Measurements from ENCODE around the gene SUCLG2.

SUCLG2 gene

DNA sequence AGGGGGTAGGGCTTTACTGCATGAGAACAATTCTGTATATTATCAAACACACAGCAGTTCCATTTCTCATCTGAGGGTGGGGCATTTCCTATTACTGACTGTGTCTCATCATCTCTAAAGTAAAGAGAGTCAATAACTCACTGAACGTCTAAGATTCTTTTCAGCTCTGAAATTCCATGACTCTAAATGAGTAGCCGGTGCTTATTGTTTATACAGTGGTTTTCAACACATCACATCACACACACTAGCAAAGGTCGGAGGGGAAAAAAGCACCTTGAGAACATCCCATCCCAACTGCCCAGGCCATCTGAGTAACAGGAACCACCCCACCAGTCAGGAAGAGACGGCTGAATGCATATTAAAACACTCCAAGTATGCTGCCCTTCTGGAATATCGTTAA is 196.0 kb downstream of the SUCLG2 start:
- Histone ChIP-seq H3K27ac (ENCODE audit: low read length) (no peak overlapping the region), H3K9me3 (ENCODE audit: control insufficient read depth in 1 of 2, low read length in 2 of 2) (no peaks in the 10 kb centered on the region), H3K4me1 (ENCODE audit: control insufficient read depth in 1 of 2, insufficient read depth in 2 of 2, low read length in 2 of 2) (peaks cover 0 to 4% of the 10 kb centered on the region in 2 donors), H3K27me3 (ENCODE audit: low read depth, low read length) (no peaks in the 10 kb centered on the region), H3K36me3 (ENCODE audit: control insufficient read depth in 1 of 2, insufficient read depth in 2 of 2, low read length in 2 of 2) (no peaks in the 10 kb centered on the region), H3K4me3 (ENCODE audit: low read depth in 1 of 2, low read length in 2 of 2) (no peak overlapping the region)

GRCh38 chr3:67453628-67454027 is 200.8 kb downstream of the SUCLG2 start:
- Histone ChIP-seq H3K27me3 (ENCODE audit: low read depth, low read length) (no peaks in the 10 kb centered on the region), H3K4me1 (ENCODE audit: control insufficient read depth in 1 of 2, insufficient read depth in 2 of 2, low read length in 2 of 2) (no peaks in the 10 kb centered on the region), H3K27ac (ENCODE audit: low read length) (no peak overlapping the region), H3K36me3 (ENCODE audit: control insufficient read depth in 1 of 2, insufficient read depth in 2 of 2, low read length in 2 of 2) (no peaks in the 10 kb centered on the region), H3K4me3 (ENCODE audit: low read depth in 1 of 2, low read length in 2 of 2) (no peak overlapping the region), H3K9me3 (ENCODE audit: control insufficient read depth in 1 of 2, low read length in 2 of 2) (no peaks in the 10 kb centered on the region)

DNA sequence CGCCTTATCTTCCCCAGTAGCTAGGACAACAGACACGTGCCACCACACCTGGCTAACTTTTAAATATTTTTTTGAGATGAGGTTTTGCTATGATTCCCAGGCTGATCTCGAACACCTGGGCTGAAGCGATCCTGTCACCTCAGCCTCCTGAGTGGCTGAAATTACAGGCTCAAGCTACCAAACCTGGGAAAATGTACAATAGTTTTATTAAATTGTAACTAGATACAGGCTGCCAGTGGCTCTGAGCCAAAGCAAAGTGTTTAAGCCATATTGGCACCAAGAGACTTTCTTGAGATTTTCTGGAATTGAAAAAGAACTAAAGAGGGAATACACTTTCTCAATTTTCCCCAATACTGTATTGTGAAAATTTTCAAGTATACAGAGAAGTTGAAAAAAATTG is 204.3 kb downstream of the SUCLG2 start:
- Histone ChIP-seq H3K27me3 (ENCODE audit: low read depth, low read length) (no peaks in the 10 kb centered on the region), H3K27ac (ENCODE audit: low read length) (no peak overlapping the region), H3K36me3 (ENCODE audit: control insufficient read depth in 1 of 2, insufficient read depth in 2 of 2, low read length in 2 of 2) (no peaks in the 10 kb centered on the region), H3K4me1 (ENCODE audit: control insufficient read depth in 1 of 2, insufficient read depth in 2 of 2, low read length in 2 of 2) (no peaks in the 10 kb centered on the region), H3K4me3 (ENCODE audit: low read depth in 1 of 2, low read length in 2 of 2) (no peak overlapping the region), H3K9me3 (ENCODE audit: control insufficient read depth in 1 of 2, low read length in 2 of 2) (no peaks in the 10 kb centered on the region)

DNA sequence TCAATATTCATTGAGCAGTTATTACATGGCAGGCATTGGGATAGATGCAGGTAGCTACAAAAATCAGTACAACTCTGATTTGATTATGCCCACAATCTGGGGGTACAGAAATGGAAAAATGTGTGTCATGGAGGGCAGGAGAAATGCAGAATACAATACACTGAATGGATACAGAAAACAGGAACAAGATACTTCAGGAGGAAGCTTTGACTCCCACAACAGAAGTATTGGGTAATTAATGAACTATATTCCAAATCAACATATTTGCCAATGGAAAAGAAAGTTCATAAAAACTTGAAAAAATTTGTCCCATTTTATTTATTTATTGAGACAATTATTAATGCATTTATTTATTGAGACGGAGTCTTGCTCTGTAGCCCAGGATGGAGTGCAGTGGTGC is 207.0 kb downstream of the SUCLG2 start:
- no peaks in the 10 kb centered on the region for H3K4me1 ChIP-seq (ENCODE audit: control insufficient read depth in 1 of 2, insufficient read depth in 2 of 2, low read length in 2 of 2)
- H3K27ac ChIP-seq (ENCODE audit: low read length), result no peak overlapping the region
- H3K4me3 ChIP-seq (ENCODE audit: low read depth in 1 of 2, low read length in 2 of 2), result no peak overlapping the region
- H3K27me3 ChIP-seq (ENCODE audit: low read depth, low read length), result no peaks in the 10 kb centered on the region
- no peaks in the 10 kb centered on the region for H3K9me3 ChIP-seq (ENCODE audit: control insufficient read depth in 1 of 2, low read length in 2 of 2)
- no peaks in the 10 kb centered on the region for H3K36me3 ChIP-seq (ENCODE audit: control insufficient read depth in 1 of 2, insufficient read depth in 2 of 2, low read length in 2 of 2)

- Histone ChIP-seq H3K4me1 (ENCODE audit: control insufficient read depth in 1 of 2, insufficient read depth in 2 of 2, low read length in 2 of 2) (no peaks in the 10 kb centered on the region), H3K27ac (ENCODE audit: low read length) (no peak overlapping the region), H3K27me3 (ENCODE audit: low read depth, low read length) (no peaks in the 10 kb centered on the region), H3K9me3 (ENCODE audit: control insufficient read depth in 1 of 2, low read length in 2 of 2) (no peaks in the 10 kb centered on the region), H3K4me3 (ENCODE audit: low read depth in 1 of 2, low read length in 2 of 2) (no peak overlapping the region), H3K36me3 (ENCODE audit: control insufficient read depth in 1 of 2, insufficient read depth in 2 of 2, low read length in 2 of 2) (peaks cover 0 to 6% of the 10 kb centered on the region in 2 donors)
These were observed 216.6 kb downstream of the SUCLG2 start for GRCh38 chr3:67437789-67438188.

DNA sequence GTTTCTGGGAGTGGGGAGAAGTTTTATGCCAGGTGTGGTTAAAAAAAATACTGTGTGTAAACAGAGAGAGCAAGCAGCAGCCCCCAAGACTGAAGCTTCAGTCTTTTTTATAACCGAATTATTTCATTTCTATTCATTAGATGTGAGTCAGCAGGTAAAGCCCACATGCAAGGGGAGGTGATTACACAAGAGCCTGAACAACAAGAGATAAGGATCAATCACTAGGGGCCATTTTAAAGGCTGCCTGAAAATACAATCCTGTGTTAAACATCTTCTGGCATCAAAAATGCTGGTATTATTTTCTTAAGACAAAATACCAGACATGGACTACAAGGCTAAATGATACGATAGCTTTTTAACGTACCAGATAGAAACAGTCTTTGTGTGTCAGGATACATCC is 217.3 kb downstream of the SUCLG2 start:
- Histone ChIP-seq H3K4me1 (ENCODE audit: control insufficient read depth in 1 of 2, insufficient read depth in 2 of 2, low read length in 2 of 2) (no peaks in the 10 kb centered on the region), H3K4me3 (ENCODE audit: low read depth in 1 of 2, low read length in 2 of 2) (no peak overlapping the region), H3K36me3 (ENCODE audit: control insufficient read depth in 1 of 2, insufficient read depth in 2 of 2, low read length in 2 of 2) (peaks cover 0 to 6% of the 10 kb centered on the region in 2 donors), H3K9me3 (ENCODE audit: control insufficient read depth in 1 of 2, low read length in 2 of 2) (no peaks in the 10 kb centered on the region), H3K27ac (ENCODE audit: low read length) (no peak overlapping the region), H3K27me3 (ENCODE audit: low read depth, low read length) (no peaks in the 10 kb centered on the region)

- Histone ChIP-seq H3K27ac (ENCODE audit: low read length) (no peak overlapping the region), H3K4me3 (ENCODE audit: low read depth in 1 of 2, low read length in 2 of 2) (no peak overlapping the region), H3K27me3 (ENCODE audit: low read depth, low read length) (no peaks in the 10 kb centered on the region), H3K9me3 (ENCODE audit: control insufficient read depth in 1 of 2, low read length in 2 of 2) (no peaks in the 10 kb centered on the region), H3K4me1 (ENCODE audit: control insufficient read depth in 1 of 2, insufficient read depth in 2 of 2, low read length in 2 of 2) (no peaks in the 10 kb centered on the region), H3K36me3 (ENCODE audit: control insufficient read depth in 1 of 2, insufficient read depth in 2 of 2, low read length in 2 of 2) (peaks cover 0 to 6% of the 10 kb centered on the region in 2 donors)
These were observed 221.3 kb downstream of the SUCLG2 start for GRCh38 chr3:67433109-67433508.

DNA sequence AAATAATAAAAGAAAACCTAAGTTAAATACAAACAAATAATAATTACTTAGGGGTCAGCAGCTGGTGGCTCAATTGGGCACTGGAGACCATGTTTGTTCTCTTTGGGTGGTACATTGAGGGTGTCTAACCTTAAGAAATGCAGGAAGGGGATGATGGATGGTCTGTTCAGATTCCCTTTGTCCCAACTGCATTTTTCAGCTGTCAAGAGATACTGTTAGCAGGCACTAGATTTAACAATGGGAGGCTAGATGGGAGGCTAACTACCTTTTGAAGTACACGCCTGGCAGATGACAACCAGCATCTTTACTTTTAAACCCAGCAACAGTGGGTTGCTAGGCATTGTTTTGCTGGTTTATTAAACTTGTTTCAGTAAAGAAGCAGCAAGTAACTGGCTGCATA is 222.5 kb downstream of the SUCLG2 start:
- H3K27ac ChIP-seq (ENCODE audit: low read length), result no peak overlapping the region
- H3K4me1 ChIP-seq (ENCODE audit: control insufficient read depth in 1 of 2, insufficient read depth in 2 of 2, low read length in 2 of 2), result no peaks in the 10 kb centered on the region
- H3K27me3 ChIP-seq (ENCODE audit: low read depth, low read length), result no peaks in the 10 kb centered on the region
- no peak overlapping the region for H3K4me3 ChIP-seq (ENCODE audit: low read depth in 1 of 2, low read length in 2 of 2)
- H3K36me3 ChIP-seq (ENCODE audit: control insufficient read depth in 1 of 2, insufficient read depth in 2 of 2, low read length in 2 of 2), result peaks cover 0 to 6% of the 10 kb centered on the region in 2 donors
- no peaks in the 10 kb centered on the region for H3K9me3 ChIP-seq (ENCODE audit: control insufficient read depth in 1 of 2, low read length in 2 of 2)

GRCh38 chr3:67423722-67424121 is 230.7 kb downstream of the SUCLG2 start:
- no peak overlapping the region for H3K4me3 ChIP-seq (ENCODE audit: low read depth in 1 of 2, low read length in 2 of 2)
- no peaks in the 10 kb centered on the region for H3K27me3 ChIP-seq (ENCODE audit: low read depth, low read length)
- H3K36me3 ChIP-seq (ENCODE audit: control insufficient read depth in 1 of 2, insufficient read depth in 2 of 2, low read length in 2 of 2), result no peaks in the 10 kb centered on the region
- H3K9me3 ChIP-seq (ENCODE audit: control insufficient read depth in 1 of 2, low read length in 2 of 2), result peaks cover 0 to 6% of the 10 kb centered on the region in 2 donors
- H3K4me1 ChIP-seq (ENCODE audit: control insufficient read depth in 1 of 2, insufficient read depth in 2 of 2, low read length in 2 of 2), result no peaks in the 10 kb centered on the region
- no peak overlapping the region for H3K27ac ChIP-seq (ENCODE audit: low read length)

DNA sequence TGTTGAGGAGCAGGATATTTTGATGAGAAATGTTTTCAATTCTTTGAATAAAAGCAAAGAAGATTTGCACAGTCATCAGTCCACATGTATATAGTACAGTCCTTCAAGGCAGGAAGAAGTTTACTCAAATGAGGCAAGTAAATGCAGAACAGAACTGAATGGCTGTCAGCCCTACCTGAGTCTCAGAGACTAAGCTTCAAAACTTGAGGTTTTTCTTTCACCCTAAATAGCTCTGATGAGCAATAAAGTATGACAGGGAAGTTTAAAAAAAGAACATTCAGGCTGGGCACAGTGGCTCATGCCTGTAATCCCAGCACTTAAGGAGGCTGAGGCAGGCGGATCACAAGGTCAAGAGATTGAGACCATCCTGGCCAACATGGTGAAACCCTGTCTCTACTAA is 232.5 kb downstream of the SUCLG2 start:
- Histone ChIP-seq H3K9me3 (ENCODE audit: control insufficient read depth in 1 of 2, low read length in 2 of 2) (peaks cover 0 to 6% of the 10 kb centered on the region in 2 donors), H3K27me3 (ENCODE audit: low read depth, low read length) (no peaks in the 10 kb centered on the region), H3K4me3 (ENCODE audit: low read depth in 1 of 2, low read length in 2 of 2) (no peak overlapping the region), H3K4me1 (ENCODE audit: control insufficient read depth in 1 of 2, insufficient read depth in 2 of 2, low read length in 2 of 2) (no peaks in the 10 kb centered on the region), H3K27ac (ENCODE audit: low read length) (no peak overlapping the region), H3K36me3 (ENCODE audit: control insufficient read depth in 1 of 2, insufficient read depth in 2 of 2, low read length in 2 of 2) (no peaks in the 10 kb centered on the region)

GRCh38 chr3:67419779-67420178 is 234.6 kb downstream of the SUCLG2 start:
- Histone ChIP-seq H3K9me3 (ENCODE audit: control insufficient read depth in 1 of 2, low read length in 2 of 2) (peaks cover 0 to 6% of the 10 kb centered on the region in 2 donors), H3K27me3 (ENCODE audit: low read depth, low read length) (no peaks in the 10 kb centered on the region), H3K36me3 (ENCODE audit: control insufficient read depth in 1 of 2, insufficient read depth in 2 of 2, low read length in 2 of 2) (no peaks in the 10 kb centered on the region), H3K4me3 (ENCODE audit: low read depth in 1 of 2, low read length in 2 of 2) (no peak overlapping the region), H3K27ac (ENCODE audit: low read length) (no peak overlapping the region), H3K4me1 (ENCODE audit: control insufficient read depth in 1 of 2, insufficient read depth in 2 of 2, low read length in 2 of 2) (no peaks in the 10 kb centered on the region)

DNA sequence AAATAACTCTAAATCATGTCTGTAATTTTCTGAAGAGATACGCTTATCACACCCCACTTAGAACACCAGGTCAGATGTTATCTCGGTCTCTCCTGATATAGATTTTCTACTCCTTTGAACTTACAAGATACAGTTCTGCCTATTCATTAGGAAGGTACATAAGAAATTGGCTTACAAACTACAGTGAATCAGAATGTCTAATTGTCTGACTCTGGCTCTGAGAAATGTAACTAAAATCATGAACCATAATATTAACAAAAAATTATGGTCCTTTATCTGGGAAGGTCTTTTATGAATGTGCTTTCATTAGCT is 235.2 kb downstream of the SUCLG2 start:
- H3K9me3 ChIP-seq (ENCODE audit: control insufficient read depth in 1 of 2, low read length in 2 of 2), result peaks cover 0 to 6% of the 10 kb centered on the region in 2 donors
- H3K27ac ChIP-seq (ENCODE audit: low read length), result no peak overlapping the region
- no peak overlapping the region for H3K4me3 ChIP-seq (ENCODE audit: low read depth in 1 of 2, low read length in 2 of 2)
- no peaks in the 10 kb centered on the region for H3K36me3 ChIP-seq (ENCODE audit: control insufficient read depth in 1 of 2, insufficient read depth in 2 of 2, low read length in 2 of 2)
- no peaks in the 10 kb centered on the region for H3K27me3 ChIP-seq (ENCODE audit: low read depth, low read length)
- H3K4me1 ChIP-seq (ENCODE audit: control insufficient read depth in 1 of 2, insufficient read depth in 2 of 2, low read length in 2 of 2), result no peaks in the 10 kb centered on the region
